ENCODE data around the gene TMEM200A.
"Not testable (repeated sequence)": the region's sequence is repeated elsewhere in the genome, so short reads cannot be mapped to it uniquely, and the experiment has no call there.

TMEM200A gene

DNA sequence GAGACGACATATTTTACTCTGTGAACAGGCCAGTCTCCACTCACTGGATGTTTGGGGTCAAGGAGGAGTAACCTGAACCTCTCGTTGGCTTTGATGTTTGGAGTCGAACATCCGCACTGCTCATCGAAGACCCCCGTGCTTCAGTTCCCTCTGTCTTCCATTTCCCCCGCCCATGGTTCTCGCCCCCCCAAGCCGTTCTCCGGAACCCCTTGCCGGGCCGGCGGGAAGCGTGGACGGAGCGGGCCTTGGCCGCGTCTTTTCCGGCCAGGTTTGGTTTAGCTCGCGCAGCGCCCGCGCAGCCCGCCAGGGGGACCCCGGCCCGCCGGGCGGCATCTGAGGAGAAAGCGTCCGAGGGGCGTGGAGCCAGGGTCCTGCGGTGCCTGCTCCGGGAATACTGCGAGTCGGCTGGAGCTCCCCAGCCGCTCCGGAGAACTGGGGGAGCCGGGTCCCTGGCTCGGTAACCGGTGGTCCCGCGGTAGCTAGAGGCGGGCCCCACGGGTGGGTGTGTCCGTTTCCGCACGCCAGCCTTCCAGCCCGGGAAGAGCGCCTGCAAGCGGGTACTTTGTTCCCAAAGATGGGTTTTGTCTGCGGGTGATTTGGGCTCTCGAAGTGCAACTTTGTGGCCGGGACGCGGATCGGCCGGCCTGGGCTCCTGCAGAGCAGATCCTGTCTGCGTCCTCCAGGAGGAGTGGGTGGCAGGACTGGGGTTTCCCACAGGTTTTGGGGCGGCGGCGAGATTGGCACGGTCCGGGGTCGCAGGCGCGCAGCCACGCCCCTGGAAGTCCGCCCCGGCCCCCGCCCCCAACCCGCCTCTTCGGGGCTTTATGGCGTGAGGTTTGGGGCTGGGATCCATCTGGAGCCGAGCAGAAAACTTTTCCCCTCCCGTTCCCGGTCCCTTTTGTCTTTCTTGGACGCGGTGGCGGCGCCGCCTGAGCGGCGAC is at the start of gene TMEM200A:
TSS of gene TMEM200A (plus strand) at position 852 of the 941 bp plus-strand sequence. CDS start 74,406 bp downstream, outside the sequence.
- ChIA-PET POLR2A (no interaction called here), CTCF (interaction anchor here (0.6 to 2.2 kb wide), 7 partner anchors 10 to 333 kb away, joined by 3 to 13 read pairs (median 3); no protein-coding TSS in a partner anchor)
- TF ChIP-seq, protein P1, sequence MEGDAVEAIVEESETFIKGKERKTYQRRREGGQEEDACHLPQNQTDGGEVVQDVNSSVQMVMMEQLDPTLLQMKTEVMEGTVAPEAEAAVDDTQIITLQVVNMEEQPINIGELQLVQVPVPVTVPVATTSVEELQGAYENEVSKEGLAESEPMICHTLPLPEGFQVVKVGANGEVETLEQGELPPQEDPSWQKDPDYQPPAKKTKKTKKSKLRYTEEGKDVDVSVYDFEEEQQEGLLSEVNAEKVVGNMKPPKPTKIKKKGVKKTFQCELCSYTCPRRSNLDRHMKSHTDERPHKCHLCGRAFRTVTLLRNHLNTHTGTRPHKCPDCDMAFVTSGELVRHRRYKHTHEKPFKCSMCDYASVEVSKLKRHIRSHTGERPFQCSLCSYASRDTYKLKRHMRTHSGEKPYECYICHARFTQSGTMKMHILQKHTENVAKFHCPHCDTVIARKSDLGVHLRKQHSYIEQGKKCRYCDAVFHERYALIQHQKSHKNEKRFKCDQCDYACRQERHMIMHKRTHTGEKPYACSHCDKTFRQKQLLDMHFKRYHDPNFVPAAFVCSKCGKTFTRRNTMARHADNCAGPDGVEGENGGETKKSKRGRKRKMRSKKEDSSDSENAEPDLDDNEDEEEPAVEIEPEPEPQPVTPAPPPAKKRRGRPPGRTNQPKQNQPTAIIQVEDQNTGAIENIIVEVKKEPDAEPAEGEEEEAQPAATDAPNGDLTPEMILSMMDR (IDR thresholded peaks at IDR 0.05; ENCODE audit: control extremely low read depth, extremely low read depth, low read depth, missing control alignments) = peak; percentile 69
- DNase-seq (ENCODE audit: extremely low spot score) = peak; percentile 70

DNA sequence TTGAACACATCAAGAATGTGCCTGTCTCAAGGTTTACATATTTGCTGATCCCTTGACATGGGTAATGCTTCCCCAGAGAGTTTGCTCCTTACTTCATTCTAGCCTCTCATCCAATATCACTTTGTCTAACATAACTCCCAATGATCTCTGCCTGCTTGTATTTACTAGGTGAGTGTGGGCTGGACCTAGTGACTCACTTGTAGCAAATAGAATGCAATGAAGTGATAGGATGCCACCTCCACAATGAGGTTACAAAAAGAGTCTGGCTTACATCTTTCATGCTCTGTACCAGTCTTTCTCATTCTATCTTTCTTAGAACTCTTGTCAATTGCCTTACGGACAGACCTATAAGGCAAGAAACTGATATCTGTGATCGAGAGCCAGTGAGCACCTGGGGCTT is 44.9 kb upstream of the TMEM200A start:
- no peak for DNase-seq (ENCODE audit: extremely low spot score)
- POLR2A ChIA-PET = no interaction called here
- TF ChIP-seq, protein P1 (IDR thresholded peaks at IDR 0.05; ENCODE audit: control extremely low read depth, extremely low read depth, low read depth, missing control alignments) = no peak
- CTCF ChIA-PET = interaction anchor here (0.9 to 6.3 kb wide), 10 partner anchors 10 to 551 kb away, joined by 3 to 53 read pairs (median 4); no protein-coding TSS in a partner anchor

DNA sequence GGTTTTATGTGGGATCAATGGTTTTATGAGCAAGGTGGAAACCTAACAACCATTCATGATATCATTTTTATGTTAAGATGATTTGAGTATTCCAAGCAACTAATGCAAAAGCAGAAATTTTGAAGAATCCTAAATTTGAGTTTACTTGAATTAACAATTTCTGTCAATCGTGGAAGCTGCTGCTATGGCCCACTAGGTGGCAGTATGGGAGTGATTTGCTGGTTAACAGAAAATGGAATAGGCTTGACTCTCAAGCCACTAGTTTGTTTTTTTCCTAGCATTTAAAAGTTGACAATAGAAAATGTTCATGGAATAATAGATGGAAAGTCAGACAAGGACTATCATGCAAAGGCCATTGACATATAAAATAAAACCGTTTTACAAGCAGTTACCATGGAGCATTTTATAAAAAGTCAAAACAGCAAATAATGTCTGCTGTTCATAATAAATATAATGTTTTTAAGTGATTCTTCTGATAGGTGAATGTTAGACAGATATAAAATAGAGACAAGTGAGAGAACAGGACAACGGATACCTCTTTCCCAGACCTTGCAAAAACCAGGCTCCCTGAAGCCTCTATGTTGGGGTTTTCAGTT is 43.0 kb upstream of the TMEM200A start:
- CTCF ChIA-PET = interaction anchor here (0.8 to 6.3 kb wide), 19 partner anchors 8 to 550 kb away, joined by 3 to 53 read pairs (median 4); no protein-coding TSS in a partner anchor
- TF ChIP-seq, protein P1 (IDR thresholded peaks at IDR 0.05; ENCODE audit: control extremely low read depth, extremely low read depth, low read depth, missing control alignments) = peak; percentile 89
- peak; percentile 31 for DNase-seq (ENCODE audit: extremely low spot score)
- POLR2A ChIA-PET = no interaction called here

DNA sequence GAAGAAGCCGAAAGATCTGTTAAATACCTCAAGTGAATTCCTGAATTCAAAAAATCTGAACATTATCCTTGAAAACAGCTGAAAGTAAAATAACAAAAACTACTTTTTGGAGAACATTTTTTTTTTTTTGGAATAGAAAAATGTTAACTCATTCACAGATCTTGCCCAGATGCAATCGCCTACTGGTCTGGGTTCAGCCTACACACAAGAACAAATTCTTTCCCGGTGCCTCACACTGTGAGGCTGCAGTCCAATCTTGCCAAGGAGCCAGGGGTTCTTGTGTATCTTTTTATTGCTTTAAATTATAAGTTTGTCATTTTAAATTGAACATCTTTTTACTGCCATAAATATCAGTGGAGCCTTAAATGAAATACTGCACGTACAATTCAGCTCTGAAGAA is 41.2 kb upstream of the TMEM200A start:
- POLR2A ChIA-PET = no interaction called here
- CTCF ChIA-PET = interaction anchor here (0.9 to 6.3 kb wide), 7 partner anchors 9 to 548 kb away, joined by 3 to 53 read pairs (median 5); no protein-coding TSS in a partner anchor
- no peak for DNase-seq (ENCODE audit: extremely low spot score)
- TF ChIP-seq, protein P1 (IDR thresholded peaks at IDR 0.05; ENCODE audit: control extremely low read depth, extremely low read depth, low read depth, missing control alignments) = no peak

DNA sequence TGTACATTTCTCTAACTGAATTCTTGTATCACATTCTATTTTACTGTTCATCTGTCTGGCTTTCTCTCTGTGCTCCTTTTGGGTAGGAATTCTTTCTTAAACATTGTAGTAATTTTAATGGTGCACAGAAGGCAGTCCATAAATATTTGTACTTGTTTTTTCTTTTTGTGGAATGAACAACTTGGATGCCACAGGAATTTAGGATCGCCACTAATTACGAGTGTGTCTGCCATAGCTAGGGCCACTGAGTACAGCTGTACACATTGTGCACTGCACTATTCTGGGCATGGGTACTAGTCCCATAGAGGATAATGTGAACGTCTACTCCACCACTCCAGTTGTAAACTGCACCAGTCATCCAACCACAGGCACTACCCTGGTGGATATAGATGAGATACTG is 39.3 kb upstream of the TMEM200A start:
- ChIA-PET CTCF (interaction anchor here (0.8 to 2.2 kb wide), 6 partner anchors 8 to 371 kb away, joined by 3 to 6 read pairs (median 4); no protein-coding TSS in a partner anchor), POLR2A (no interaction called here)

DNA sequence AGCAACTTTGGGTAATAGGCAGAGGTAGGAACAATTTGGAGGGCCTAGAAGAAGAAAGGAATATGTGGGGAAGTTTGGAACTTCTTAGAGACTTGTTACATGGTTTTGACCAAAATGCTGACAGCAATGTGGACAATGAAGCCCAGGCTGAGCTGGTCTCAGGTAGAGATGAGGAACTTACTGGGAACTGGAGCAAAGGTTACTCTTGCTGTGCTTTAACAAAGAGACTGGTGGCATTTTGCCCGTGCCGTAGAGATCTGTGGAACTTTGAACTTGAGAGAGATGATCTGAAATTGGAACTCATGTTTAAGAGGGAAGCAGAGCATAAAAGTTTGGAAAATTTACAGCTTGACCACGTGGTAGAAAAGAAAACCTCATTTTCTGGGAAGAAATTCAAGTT is 28.3 kb upstream of the TMEM200A start:
- CTCF ChIA-PET = interaction anchor here (1.0 kb wide), 1 partner anchor 361 kb away, joined by 3 read pairs; no protein-coding TSS in a partner anchor
- POLR2A ChIA-PET = no interaction called here
- TF ChIP-seq, protein P1 (IDR thresholded peaks at IDR 0.05; ENCODE audit: control extremely low read depth, extremely low read depth, low read depth, missing control alignments) = no peak
- DNase-seq (ENCODE audit: extremely low spot score) = no peak

More for the DNA sequence above, 39.3 kb upstream of the TMEM200A start:
- DNase-seq (ENCODE audit: extremely low spot score) = no peak
- TF ChIP-seq, protein P1 (IDR thresholded peaks at IDR 0.05; ENCODE audit: control extremely low read depth, extremely low read depth, low read depth, missing control alignments) = no peak

DNA sequence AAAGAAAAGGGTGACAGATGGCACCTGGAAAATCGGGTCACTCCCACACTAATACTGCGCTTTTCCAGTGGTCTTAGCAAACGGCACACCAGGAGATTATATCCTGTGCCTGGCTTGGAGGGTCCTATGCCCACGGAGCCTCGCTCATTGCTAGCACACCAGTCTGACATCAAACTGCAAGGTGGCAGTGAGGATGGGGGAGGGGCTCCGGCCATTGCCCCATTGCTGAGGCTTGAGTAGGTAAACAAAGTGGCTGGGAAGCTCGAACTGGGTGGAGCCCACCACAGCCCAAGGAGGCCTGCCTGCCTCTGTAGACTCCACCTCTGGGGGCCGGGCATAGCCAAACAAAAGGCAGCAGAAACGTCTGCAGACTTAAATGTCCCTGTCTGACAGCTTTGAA is 19.5 kb upstream of the TMEM200A start:
- CTCF ChIA-PET = interaction anchor here (1.1 to 1.2 kb wide), 2 partner anchors 34 to 352 kb away, joined by 3 read pairs; no protein-coding TSS in a partner anchor
- POLR2A ChIA-PET; DNase-seq (ENCODE audit: extremely low spot score): not testable (repeated sequence)

All from GM10248 (cell line).